ENCODE data around the gene PTH1R. TPM values are rescaled to one million over a fixed set of nuclear protein-coding genes. Genes with fewer than 3 reads are reported as not detected.

PTH1R gene
- total RNA-seq, 1 donor from 2014 or later = 13.0 TPM

DNA sequence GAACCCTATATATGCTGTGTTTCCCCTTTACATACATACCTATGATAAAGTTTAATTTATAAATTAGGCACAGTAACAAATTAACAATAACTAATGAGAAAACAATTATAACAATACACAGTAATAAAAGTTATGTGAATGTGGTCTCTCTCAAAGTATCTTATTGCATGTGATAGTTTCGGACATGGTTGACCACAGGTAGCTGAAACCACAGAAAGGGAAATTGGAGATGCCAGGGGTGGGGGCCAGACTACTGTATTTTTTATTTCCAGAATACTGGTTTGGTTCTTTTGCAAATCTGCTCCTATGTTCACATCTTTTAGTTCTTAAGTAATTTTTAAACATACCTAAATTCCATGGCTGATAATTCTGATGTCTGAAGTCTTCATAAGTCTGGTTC lies 40.7 kb downstream of the PTH1R start:
- peaks cover 0 to 48% of the 10 kb centered on the region in 2 donors for H3K36me3 ChIP-seq
- intact Hi-C loops (cut with DNase I) = no loop called here

DNA sequence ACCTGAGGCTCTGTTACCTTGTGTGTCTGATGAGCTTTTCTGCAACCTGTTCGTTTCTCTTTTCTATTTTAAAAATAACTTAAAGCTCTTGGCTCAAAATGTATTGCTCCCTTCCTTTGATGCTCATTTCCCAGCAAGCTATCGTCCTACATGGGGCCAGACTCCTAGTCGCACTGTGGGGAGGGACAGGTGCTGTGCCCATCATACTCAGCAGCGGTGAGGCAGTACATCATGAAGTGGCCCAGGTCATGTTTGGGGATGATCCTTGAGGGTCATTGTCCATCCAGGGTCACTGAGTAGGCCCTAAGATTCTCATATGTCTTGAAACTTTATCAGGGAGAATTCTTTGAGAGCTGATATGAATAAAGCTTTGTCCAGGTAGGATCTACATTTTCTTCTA lies 41.1 kb downstream of the PTH1R start:
- H3K27ac ChIP-seq = no peak overlapping the region
- intact Hi-C loops (cut with DNase I) = no loop called here
- no peaks in the 10 kb centered on the region for H3K9me3 ChIP-seq
- H3K4me3 ChIP-seq = no peak overlapping the region
- peaks cover 13% of the 10 kb centered on the region for H3K4me1 ChIP-seq
- no peak for TF ChIP-seq POLR2A (IDR thresholded peaks at IDR 0.05)
- TF ChIP-seq, protein P1, sequence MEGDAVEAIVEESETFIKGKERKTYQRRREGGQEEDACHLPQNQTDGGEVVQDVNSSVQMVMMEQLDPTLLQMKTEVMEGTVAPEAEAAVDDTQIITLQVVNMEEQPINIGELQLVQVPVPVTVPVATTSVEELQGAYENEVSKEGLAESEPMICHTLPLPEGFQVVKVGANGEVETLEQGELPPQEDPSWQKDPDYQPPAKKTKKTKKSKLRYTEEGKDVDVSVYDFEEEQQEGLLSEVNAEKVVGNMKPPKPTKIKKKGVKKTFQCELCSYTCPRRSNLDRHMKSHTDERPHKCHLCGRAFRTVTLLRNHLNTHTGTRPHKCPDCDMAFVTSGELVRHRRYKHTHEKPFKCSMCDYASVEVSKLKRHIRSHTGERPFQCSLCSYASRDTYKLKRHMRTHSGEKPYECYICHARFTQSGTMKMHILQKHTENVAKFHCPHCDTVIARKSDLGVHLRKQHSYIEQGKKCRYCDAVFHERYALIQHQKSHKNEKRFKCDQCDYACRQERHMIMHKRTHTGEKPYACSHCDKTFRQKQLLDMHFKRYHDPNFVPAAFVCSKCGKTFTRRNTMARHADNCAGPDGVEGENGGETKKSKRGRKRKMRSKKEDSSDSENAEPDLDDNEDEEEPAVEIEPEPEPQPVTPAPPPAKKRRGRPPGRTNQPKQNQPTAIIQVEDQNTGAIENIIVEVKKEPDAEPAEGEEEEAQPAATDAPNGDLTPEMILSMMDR (IDR thresholded peaks at IDR 0.05) = no peak
- TF ChIP-seq POLR2AphosphoS5 (IDR thresholded peaks at IDR 0.05; ENCODE audit: insufficient read depth in 1 of 2, low read depth in 1 of 2) = no peak
- no peaks in the 10 kb centered on the region for H3K27me3 ChIP-seq
- H3K36me3 ChIP-seq = peaks cover 0 to 52% of the 10 kb centered on the region in 2 donors
- no peak for DNase-seq (ENCODE audit: extremely low spot score in 2 of 2)

More for the DNA sequence above, 40.7 kb downstream of the PTH1R start:
- no peaks in the 10 kb centered on the region for H3K27me3 ChIP-seq
- no peaks in the 10 kb centered on the region for H3K9me3 ChIP-seq
- peaks cover 12% of the 10 kb centered on the region for H3K4me1 ChIP-seq
- no peak overlapping the region for H3K4me3 ChIP-seq
- no peak for DNase-seq (ENCODE audit: extremely low spot score in 2 of 2)
- no peak for TF ChIP-seq POLR2AphosphoS5 (IDR thresholded peaks at IDR 0.05; ENCODE audit: insufficient read depth in 1 of 2, low read depth in 1 of 2)
- TF ChIP-seq POLR2A (IDR thresholded peaks at IDR 0.05) = no peak
- TF ChIP-seq, protein P1 (IDR thresholded peaks at IDR 0.05) = no peak
- no peak overlapping the region for H3K27ac ChIP-seq

DNA sequence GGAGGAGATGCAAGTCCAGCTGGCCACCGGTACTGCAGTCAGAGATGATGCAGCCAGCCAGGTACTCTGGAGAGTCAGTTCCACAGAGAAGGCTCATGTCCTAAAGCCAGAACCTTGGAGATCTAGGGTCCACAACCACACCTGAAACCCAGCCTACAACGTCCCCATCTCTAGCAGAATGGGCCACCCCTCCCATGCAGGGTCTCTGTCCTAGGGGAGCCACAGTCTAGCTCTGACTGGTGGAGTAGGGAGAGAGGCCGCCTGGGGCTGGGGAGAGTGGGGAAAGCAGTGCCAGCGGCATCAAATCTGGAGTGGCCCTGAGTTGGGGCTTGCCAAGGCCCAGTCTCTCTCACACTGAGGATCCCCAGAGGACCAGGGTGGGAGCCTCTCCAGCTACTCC lies 43.5 kb downstream of the PTH1R start:
- TF ChIP-seq, protein P1 (IDR thresholded peaks at IDR 0.05) = no peak
- no peak for TF ChIP-seq POLR2A (IDR thresholded peaks at IDR 0.05)
- TF ChIP-seq POLR2AphosphoS5 (IDR thresholded peaks at IDR 0.05; ENCODE audit: insufficient read depth in 1 of 2, low read depth in 1 of 2) = no peak
- intact Hi-C loops (cut with DNase I) = loop anchor here (10.0 kb wide), 2 partner anchors 84 to 404 kb away; no protein-coding TSS in a partner anchor

DNA sequence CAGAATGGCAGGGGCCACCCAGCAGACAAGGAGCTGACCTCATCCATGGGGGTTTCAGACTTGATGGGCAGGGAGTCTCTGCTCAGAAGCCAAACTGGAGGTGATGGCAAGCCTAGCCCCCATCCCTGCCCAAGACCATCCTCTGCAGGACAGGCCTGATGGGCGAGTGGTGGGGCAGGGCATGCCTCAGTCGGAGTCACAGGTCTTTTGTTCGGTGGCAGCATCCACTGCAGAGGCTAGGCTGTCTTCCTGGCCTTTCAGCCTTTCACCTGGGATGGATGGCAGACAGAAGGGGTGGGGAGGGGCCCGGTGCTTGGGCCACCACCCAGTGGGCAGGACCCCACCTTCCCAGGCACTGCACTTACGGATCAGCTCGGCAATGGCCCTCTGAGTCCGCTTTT lies 44.4 kb downstream of the PTH1R start:
- intact Hi-C loops (cut with DNase I) = loop anchor here (10.0 kb wide), 2 partner anchors 83 to 403 kb away; no protein-coding TSS in a partner anchor
- DNase-seq (ENCODE audit: extremely low spot score in 2 of 2) = no peak

More for the DNA sequence above, 43.5 kb downstream of the PTH1R start:
- DNase-seq (ENCODE audit: extremely low spot score in 2 of 2) = no peak
- H3K9me3 ChIP-seq = no peaks in the 10 kb centered on the region
- H3K4me1 ChIP-seq = peaks cover 27% of the 10 kb centered on the region
- H3K4me3 ChIP-seq = no peak overlapping the region
- H3K27me3 ChIP-seq = no peaks in the 10 kb centered on the region
- H3K36me3 ChIP-seq = peaks cover 0 to 73% of the 10 kb centered on the region in 2 donors
- H3K27ac ChIP-seq = no peak overlapping the region

DNA sequence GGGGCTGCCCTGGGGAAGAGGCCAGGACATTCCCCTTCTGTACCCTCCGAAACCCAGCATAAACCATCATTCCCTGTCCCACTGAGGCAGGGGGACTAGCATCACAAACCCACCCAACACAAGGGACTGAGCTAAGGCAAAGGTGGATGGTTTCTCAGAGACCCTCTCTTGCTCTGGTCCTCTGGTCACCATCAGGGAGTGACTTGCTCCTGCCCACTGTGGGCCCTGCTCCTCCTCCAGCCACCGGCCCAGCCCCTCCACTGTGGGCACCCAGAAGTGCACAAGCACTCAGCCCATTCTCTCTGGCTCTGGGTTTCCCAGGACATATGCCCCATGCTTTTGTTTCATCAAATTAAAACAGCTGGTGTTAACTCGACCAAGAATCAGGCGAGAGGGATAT lies 44.9 kb downstream of the PTH1R start:
- Histone ChIP-seq H3K4me3 (no peak overlapping the region), H3K27ac (no peak overlapping the region), H3K36me3 (peaks cover 0 to 73% of the 10 kb centered on the region in 2 donors), H3K27me3 (no peaks in the 10 kb centered on the region), H3K4me1 (peaks cover 41% of the 10 kb centered on the region), H3K9me3 (no peaks in the 10 kb centered on the region)
- DNase-seq (ENCODE audit: extremely low spot score in 2 of 2) = no peak
- no peak for TF ChIP-seq POLR2AphosphoS5 (IDR thresholded peaks at IDR 0.05; ENCODE audit: insufficient read depth in 1 of 2, low read depth in 1 of 2)
- no peak for TF ChIP-seq POLR2A (IDR thresholded peaks at IDR 0.05)
- TF ChIP-seq, protein P1 (IDR thresholded peaks at IDR 0.05) = no peak
- intact Hi-C loops (cut with DNase I) = loop anchor here (10.0 kb wide), 2 partner anchors 82 to 402 kb away; no protein-coding TSS in a partner anchor

More for the DNA sequence above, 44.4 kb downstream of the PTH1R start:
- peaks cover 0 to 73% of the 10 kb centered on the region in 2 donors for H3K36me3 ChIP-seq
- no peaks in the 10 kb centered on the region for H3K27me3 ChIP-seq
- TF ChIP-seq POLR2AphosphoS5 (IDR thresholded peaks at IDR 0.05; ENCODE audit: insufficient read depth in 1 of 2, low read depth in 1 of 2) (no peak), POLR2A (IDR thresholded peaks at IDR 0.05) (no peak)
- TF ChIP-seq, protein P1 (IDR thresholded peaks at IDR 0.05) = no peak
- H3K27ac ChIP-seq = no peak overlapping the region
- H3K9me3 ChIP-seq = no peaks in the 10 kb centered on the region
- H3K4me3 ChIP-seq = no peak overlapping the region
- peaks cover 36% of the 10 kb centered on the region for H3K4me1 ChIP-seq

Measured in vagina (tissue), 2 donors.